Sciatic nerve (tissue), 2 donors: ENCODE measurements around the gene ADCY2. TPM values are rescaled to one million over a fixed set of nuclear protein-coding genes. Genes with fewer than 3 reads are reported as not detected.

Experiments used
- ATAC-seq: fragments of 200-7000 bp; cut with Tn5 transposase; one replicate; pipeline ENCODE4 v1.9.1; 2020; ENCODE audit warnings: mild to moderate bottlenecking, moderate library complexity
- DNase-seq: peaks from one replicate; pipeline ENCODE4 v3.0.0-alpha.2; 2020; ENCODE audit warnings: low spot score
- intact Hi-C: fragments of 100-400 bp; cut with DNase I; formaldehyde crosslinking; loops from one replicate; pipeline ENCODE4 v1.14.2; 2022
- total RNA-seq: library from RNA; stranded (reverse); fragmentation: NEBNext Ultra II Directional; extraction: Animal tissue kit (Norgen Biotek cat#: 25700); gene quantifications from one replicate; pipeline ENCODE4 v1.2.1, GENCODE V29; 2021
- donor health status: DM: no; HTN: no; CAD: no.
- donor health status: DM: no; HTN: no; CAD: no.

ADCY2 gene
- total RNA-seq, 1 donor from 2014 or later: 10.0 TPM

GRCh38 chr5:7856855-7857254 lies 460.9 kb downstream of the ADCY2 start:
- intact Hi-C loops: no loop called here
- DNase-seq (no peak), ATAC-seq (peak; percentile 69)

GRCh38 chr5:7857361-7857760 lies 461.4 kb downstream of the ADCY2 start:
- ATAC-seq (no peak), DNase-seq (no peak)
- intact Hi-C loops: no loop called here

DNA sequence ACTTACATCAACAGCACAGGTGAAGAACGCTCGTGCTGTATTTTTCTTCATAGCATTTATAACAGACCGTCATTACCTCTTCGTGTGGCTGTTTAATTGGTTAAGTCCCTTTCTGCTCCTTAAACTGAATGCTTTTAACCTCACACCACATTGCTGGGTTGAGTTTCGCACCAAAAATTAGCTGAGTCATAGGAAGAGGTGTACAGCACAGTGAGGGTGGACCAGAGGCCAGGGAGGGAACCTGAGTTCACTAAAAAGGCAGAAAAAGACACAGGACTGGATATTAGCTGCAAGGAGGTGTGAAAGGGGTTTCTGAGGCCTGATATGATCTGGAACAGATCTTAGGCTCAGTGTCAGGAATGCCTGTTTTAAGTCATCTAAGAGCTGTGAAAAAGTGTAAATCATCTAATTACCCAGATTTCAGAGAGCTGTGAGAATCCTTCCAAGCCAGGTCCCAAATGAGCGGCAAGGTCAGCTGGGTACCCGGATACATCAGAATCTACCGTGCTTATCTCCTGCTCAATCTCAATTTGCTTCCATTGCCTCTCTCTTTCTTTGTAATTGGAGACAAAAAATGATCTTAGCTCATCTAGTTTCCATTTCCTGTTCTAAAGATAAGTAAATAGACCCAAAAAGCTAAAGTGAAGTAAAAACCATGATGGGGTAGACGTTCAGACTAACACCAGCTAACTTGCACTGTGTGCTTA lies 462.1 kb downstream of the ADCY2 start:
- no peak for DNase-seq
- intact Hi-C loops: no loop called here
- ATAC-seq: no peak

DNA sequence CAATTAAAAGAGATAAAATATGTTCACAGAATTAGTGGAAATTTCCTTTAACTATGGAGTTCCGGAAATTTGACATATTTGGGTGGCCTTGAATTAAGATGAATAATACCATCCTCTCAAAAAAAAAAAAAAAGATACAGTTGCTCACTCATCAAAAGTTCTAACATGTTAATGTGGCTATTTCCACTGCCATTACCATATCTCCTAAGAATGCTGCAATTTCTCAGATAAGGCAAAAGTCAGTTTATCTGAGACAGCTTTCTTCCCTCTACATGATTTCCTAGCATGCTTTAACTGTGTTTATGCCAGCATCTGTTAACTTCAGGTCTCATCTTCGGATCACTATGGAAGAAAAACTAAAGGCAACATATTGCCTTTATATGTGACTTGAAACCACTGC lies 470.3 kb downstream of the ADCY2 start:
- intact Hi-C loops: no loop called here
- DNase-seq (no peak), ATAC-seq (no peak)

GRCh38 chr5:7867260-7867659 lies 471.3 kb downstream of the ADCY2 start:
- DNase-seq (no peak), ATAC-seq (no peak)
- intact Hi-C loops: no loop called here

- intact Hi-C loops: no loop called here
- DNase-seq (no peak), ATAC-seq (peak; percentile 3)
These were observed 472.5 kb downstream of the ADCY2 start for GRCh38 chr5:7868427-7868772.

DNA sequence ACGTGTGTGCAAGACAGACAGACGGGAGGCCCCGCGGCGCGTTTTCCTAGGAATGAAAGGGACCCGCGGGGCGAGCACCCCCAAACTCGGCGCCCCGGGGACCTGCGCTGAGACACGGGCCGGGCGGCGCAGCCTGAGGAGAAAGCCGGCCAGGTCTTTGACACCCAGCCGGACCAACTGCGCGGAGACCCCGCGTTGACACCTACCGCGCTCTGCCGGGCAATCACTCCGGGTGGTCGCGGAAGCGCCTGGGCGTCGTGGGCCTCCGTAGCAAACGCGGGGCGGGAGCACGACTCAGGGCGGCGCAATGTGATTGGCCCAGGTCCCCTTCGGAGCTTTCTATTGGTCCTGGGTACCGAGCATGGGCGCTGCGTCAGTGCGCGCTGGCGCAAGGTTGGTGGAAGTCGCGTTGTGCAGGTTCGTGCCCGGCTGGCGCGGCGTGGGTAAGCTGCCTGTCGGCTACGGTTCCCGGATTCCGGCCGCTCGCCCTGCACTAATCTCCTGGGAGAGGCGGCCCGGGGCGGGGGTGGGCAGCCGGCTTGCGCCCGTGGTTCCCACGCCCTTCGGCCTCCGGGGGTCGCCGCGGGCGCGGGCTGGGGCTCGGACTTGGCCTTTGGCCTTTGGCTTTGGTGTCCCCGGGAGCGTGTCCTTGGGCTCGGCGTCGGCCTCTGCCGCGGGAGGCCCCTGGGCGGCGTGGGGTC lies 473.0 kb downstream of the ADCY2 start, which contains the start of the genes FASTKD3 and MTRR:
FASTKD3 (minus strand) TSS at position 259 of the 701 bp plus-strand sequence. CDS start 948 bp downstream, outside the sequence.
MTRR (plus strand) TSS at position 376 of the 701 bp plus-strand sequence. CDS start 1,647 bp downstream, outside the sequence.
- peak; percentile 95 for DNase-seq
- intact Hi-C loops: no loop called here
- peak; percentile 100 for ATAC-seq

DNA sequence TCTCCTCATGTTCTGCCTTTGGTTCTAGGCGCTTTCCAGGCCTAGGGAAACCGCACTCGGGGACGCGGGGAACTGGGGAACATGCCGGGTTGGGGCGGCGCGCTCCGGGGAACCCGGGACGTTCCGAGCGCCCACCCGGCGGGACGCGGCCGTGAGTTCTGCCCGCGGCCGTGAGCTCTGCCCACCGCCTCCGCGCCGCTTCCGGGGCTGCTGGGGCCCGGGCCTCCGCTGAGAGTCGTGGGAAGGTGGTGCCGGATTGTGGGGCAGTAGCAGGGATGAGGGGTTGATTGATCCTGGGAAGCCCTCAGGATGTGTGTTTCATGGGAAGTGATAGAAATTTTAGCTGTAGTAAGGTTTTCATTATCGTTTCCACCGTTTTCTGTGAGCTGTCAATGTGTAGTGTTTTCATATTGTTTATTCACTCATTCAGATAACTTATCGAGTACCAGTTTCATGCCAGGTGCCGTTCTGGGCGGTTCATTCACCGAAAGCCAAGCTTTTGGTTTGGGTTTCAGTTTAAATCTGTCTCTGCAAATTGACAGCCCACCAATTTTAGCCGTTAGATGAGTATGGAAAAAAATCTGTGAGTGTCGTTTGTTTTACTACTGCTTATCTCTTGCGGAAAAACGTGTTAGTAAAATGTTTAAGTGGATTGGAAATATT lies 473.7 kb downstream of the ADCY2 start:
- peak; percentile 20 for ATAC-seq
- DNase-seq: no peak
- intact Hi-C loops: no loop called here

- DNase-seq (no peak), ATAC-seq (no peak)
- intact Hi-C loops: no loop called here
These were observed 475.7 kb downstream of the ADCY2 start for GRCh38 chr5:7871653-7872052.

DNA sequence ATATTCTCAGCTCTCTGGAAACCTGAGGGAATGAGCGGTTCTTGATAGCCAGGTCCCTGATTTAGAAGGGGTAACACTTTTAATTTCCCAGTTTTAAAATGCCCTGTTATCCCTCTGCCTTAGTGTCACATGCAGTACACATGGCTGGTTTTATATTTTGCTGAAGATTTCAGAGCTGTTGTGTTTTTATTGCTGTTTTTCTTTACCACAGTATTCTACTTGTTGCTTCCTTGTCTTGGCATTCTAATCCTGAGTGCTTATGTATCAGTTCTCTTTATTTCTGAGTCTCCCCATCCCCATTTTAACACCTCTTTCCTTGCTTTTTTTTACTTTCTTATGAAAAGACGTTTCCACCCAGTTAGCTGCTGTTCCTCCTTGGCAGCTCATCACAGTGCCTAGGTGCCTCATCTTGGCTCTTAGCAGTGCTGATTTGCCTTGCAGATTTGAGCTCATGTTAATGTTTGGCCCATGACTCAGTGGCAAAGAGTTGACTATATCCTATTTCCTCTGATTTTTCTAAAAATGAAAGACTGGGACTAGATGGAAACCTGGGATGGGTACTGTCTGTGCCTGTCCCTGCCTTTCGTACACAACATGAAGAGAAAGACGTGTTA lies 476.7 kb downstream of the ADCY2 start:
- intact Hi-C loops: no loop called here
- ATAC-seq (no peak), DNase-seq (no peak)

GRCh38 chr5:7873216-7873615 lies 477.3 kb downstream of the ADCY2 start:
- DNase-seq: no peak

DNA sequence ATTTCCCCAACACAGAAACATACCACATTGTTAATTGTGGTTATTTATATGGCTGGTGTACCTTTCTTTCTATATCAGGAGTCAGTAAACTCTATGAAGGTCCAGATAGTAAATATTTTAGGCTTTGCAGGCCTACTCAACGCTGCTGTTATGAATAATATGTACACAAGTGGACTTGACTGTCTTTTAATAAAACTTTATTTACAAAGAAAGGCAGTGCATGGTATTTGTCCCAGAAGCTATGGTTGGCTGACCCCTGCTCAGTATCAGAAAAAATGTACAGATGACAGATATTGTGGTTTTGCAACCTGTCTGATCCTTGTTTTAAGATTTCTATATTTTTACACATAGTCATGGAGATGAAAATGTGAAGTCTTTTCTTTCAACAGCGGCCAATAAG lies 478.7 kb downstream of the ADCY2 start:
- DNase-seq (no peak), ATAC-seq (no peak)
- intact Hi-C loops: no loop called here

More at GRCh38 chr5:7873216-7873615, 477.3 kb downstream of the ADCY2 start:
- intact Hi-C loops: no loop called here
- no peak for ATAC-seq

DNA sequence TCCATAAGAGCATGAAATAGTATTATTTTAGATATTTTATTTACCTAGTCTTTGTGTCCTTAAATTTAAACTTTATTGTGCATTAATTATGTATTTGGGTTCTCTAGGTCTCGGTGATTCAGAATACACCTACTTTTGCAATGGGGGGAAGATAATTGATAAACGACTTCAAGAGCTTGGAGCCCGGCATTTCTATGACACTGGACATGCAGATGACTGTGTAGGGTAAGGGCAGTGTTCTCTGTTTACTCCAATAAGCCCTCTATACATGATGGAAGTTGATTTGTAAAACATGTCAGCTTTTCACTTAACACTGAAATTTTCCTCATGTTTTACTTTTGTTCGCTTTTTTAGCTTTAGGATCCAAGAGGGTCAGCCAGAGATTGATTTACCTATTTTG lies 479.2 kb downstream of the ADCY2 start:
- DNase-seq (no peak), ATAC-seq (no peak)
- intact Hi-C loops: no loop called here

- intact Hi-C loops: no loop called here
- no peak for DNase-seq
- no peak for ATAC-seq
These were observed 480.9 kb downstream of the ADCY2 start for GRCh38 chr5:7876867-7877266.

GRCh38 chr5:7877851-7878250 lies 481.9 kb downstream of the ADCY2 start:
- intact Hi-C loops: no loop called here
- no peak for DNase-seq
- no peak for ATAC-seq

DNA sequence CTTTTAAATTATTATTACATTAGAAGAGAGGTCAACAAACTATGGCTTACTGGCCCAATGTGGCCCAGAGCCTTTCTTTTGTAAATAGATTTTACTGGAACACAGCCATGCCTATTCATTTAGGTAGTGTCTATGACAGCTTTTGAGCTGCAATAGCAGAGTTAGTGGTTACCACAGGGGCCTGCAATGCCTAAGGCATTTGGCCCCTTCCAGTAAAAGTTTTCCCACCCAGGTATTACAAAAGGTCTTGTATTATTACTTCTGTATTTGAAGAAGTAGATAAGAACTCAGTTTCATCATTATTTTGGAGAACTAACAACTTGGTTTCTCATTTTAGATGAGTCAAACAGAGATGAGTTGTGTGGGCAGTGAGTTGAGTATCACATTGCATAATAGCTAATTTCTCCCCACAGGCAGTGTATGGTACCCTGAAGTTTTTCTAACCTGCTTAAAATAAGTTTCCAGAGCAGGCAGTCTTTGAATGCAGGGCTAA lies 482.5 kb downstream of the ADCY2 start:
- ATAC-seq (peak; percentile 41), DNase-seq (no peak)
- intact Hi-C loops: no loop called here
